Measurements from ENCODE around the gene CAVIN3.

The CAVIN3 gene

GRCh38 chr11:6270584-6271246 lies 49.6 kb downstream of the CAVIN3 start:
- Histone ChIP-seq H3K4me2 (no peak overlapping the region), H3K27ac (no peak overlapping the region), H3K36me3 (ENCODE audit: insufficient read depth) (no peaks in the 10 kb centered on the region), H3K27me3 (ENCODE audit: insufficient read depth, low read depth) (no peaks in the 10 kb centered on the region), H3K79me2 (ENCODE audit: insufficient read depth, low read depth) (no peaks in the 10 kb centered on the region), H4K20me1 (ENCODE audit: insufficient read depth) (no peaks in the 10 kb centered on the region), H3K4me3 (IDR thresholded peaks at IDR 0.05; ENCODE audit: insufficient read depth, low read depth, low read length) (no peak overlapping the region), H3K9ac (no peak overlapping the region), H3K4me1 (ENCODE audit: low read depth, poor library complexity, severe bottlenecking) (no peaks in the 10 kb centered on the region), H2AFZ (ENCODE audit: low read depth) (no peak overlapping the region)
- no peak for TF ChIP-seq CTCF (conservative IDR thresholded peaks at IDR 0.05; ENCODE audit: low read depth, low read length)

- Histone ChIP-seq H3K36me3 (ENCODE audit: insufficient read depth) (no peaks in the 10 kb centered on the region), H3K4me1 (ENCODE audit: low read depth, poor library complexity, severe bottlenecking) (no peaks in the 10 kb centered on the region), H4K20me1 (ENCODE audit: insufficient read depth) (no peaks in the 10 kb centered on the region), H3K4me3 (IDR thresholded peaks at IDR 0.05; ENCODE audit: insufficient read depth, low read depth, low read length) (no peak overlapping the region), H3K9ac (no peak overlapping the region), H2AFZ (ENCODE audit: low read depth) (no peak overlapping the region), H3K4me2 (no peak overlapping the region), H3K27ac (no peak overlapping the region), H3K79me2 (ENCODE audit: insufficient read depth, low read depth) (no peaks in the 10 kb centered on the region), H3K27me3 (ENCODE audit: insufficient read depth, low read depth) (no peaks in the 10 kb centered on the region)
- TF ChIP-seq CTCF (conservative IDR thresholded peaks at IDR 0.05; ENCODE audit: low read depth, low read length) = no peak
Measured at GRCh38 chr11:6269994-6270393, 50.3 kb downstream of the CAVIN3 start.
